Stimulated activated CD8-positive, alpha-beta memory T cell treated with anti-CD3 and anti-CD28 coated beads, Interleukin-15, amount 100 ng/mL, for 4 hours (primary cell): ENCODE results near the gene TSEN2.
"Not testable (repeated sequence)": the region's sequence is repeated elsewhere in the genome, so short reads cannot be mapped to it uniquely, and the experiment has no call there.

Experiments
- DNase-seq, 2 donors: peaks; one replicate each; pipeline ENCODE4 v3.0.0-alpha.2; 2020; ENCODE audit warnings: low read depth in 2 of 2

Gene TSEN2

DNA sequence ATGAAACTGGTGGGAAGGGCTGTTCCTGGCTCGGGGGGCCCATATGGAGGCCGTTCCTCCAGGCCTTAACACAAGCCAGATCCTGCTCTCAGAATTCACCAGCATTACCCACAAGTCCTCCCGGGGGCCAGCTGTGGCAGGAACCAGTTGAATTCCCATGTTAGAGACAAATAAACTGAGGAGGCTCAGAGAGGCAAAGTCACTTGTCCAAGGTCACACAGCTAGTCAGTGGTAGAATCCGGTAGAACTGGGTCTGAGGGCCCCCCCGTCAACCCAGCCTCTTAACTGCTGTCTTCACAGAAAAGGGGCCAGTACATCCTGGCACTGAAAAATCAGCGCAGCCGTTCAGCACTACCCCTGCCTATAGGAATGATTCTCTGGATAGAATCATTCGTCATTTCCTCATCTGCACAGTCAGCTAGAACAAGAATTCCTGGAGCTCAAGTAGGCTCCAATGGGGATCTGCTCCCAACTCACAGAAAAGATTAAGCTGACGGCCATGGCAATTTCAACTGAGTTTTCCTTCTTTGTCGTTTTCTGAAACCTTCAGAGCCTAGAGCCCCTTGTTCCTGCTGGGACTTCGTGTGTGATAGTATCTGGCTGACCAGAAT lies 12.2 kb upstream of the TSEN2 start:
- no peak for DNase-seq

DNA sequence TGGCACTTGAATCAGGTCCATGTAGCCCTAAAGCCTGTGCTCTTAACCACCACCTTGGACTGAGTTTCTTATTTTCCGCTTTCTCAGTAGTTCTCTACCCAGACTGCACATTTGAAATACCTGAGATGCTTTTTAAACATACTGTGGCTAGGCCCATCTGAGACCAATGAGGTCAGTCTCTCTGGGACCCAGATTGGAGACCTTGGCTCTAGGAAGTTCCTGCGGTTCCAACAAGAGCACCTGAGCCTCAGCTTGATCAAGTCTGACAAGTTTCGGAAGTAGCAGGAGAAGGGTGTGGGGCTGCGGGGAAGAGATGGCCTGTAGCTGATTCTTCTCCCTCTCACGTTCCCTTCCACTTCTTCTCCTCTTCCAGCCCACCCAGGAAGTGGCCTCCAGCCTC lies 11.5 kb upstream of the TSEN2 start:
- no peak for DNase-seq

DNA sequence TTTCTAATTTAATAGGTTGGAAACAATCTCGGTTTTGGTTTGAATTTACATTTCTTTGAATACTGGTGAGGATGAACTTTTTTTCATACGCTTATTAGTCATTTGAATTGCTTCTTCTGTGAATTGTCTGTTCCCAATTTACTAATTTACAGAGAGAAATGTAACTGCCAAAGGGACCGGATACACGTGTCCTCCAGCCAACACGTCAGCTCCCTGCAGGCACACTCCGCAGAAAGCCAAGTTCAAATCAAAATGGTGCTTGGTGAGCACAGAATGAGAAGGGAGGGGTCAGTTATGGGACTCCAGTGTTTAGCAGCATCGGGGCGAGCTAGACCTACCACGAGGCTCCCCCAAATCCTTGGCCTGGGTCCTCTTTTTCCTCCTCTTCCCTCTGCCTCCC lies 10.8 kb upstream of the TSEN2 start:
- no peak for DNase-seq

DNA sequence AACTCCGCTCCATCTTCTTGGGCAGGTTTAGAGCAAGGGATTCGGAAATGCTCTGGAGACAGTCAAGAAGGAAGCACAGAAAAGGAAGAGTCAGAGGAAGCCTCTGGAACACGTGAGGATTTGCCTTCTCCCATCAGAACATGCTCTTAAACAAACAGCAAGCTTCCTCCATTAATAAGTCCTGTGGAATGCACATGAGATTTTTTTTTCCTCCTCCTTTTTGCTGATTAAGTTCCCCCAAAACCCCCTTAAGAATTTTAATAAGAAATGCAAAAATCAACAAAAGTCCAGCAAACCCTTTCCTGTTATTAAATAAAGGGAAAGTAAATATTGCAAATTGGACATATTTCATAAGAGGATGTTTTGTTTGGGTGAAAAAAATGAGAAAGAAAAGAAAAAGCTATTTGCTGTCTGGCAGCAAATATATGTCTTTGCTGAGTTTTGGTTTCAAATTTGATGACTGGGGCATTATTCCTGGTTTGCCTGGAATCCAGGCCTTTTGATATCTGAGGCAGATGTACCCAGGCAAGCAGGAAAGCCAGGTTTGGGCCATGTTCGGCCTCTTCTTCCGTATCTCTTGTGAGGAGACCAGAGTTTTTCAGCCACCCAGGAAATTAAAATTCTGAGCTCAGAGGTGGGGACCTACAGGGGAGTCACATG lies 7.9 kb upstream of the TSEN2 start:
- DNase-seq = no peak

DNA sequence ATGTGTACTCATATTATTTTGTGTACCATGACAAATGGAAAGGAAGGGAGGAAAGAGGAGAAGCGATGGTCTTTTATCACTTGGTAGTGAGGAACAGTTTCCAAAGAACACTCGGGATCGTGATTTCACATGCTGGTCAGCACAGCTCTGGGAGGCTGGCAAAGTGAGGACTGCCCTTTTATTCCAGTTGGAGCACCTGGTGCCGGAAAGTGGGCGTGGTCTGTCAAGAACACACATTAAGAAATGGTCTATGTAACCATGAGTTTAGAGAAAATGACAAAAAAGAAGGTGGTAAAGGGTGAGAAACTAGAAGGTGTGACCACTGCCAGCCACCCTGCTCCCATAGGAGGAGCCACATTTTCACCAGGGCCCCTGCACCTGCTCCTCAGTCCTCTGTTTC lies 7.0 kb upstream of the TSEN2 start:
- DNase-seq = no peak

DNA sequence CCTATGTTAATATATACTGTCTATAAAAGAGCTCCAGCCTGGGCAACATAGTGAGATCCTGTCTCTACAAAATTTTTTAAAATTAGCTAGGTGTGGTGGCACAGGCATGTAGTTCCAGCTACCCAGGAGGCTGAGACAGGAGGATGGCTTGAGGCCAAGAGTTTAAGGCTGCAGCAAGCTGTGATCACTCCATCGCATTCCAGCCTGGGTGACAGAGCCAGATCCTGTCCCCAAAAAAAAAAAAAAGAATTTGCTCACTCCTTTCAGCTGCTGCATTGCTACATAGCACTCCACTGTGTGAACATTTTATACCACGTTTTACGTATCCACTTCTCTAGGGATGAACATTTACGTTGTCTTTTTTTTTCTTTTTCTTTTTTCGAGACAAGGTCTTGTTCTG lies 6.0 kb upstream of the TSEN2 start:
- no peak for DNase-seq

DNA sequence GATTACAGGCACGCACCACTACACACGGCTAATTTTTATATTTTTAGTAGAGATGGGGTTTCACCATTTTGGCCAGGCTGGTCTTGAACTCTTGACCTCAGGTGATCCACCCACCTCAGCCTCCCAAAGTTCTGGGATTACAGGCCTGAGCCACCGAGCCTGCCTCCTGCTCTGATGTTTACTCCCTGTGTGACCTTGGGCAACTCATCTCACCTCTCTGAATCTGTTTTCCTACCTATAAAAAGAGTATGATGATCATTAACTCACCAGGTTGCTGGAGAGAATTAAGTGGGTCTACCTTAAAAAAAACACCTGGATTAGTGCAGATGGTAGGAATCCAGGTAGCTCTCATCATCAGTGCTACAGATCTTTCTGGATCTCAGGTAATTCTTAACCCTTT lies 5.1 kb upstream of the TSEN2 start:
- not testable (repeated sequence) for DNase-seq

DNA sequence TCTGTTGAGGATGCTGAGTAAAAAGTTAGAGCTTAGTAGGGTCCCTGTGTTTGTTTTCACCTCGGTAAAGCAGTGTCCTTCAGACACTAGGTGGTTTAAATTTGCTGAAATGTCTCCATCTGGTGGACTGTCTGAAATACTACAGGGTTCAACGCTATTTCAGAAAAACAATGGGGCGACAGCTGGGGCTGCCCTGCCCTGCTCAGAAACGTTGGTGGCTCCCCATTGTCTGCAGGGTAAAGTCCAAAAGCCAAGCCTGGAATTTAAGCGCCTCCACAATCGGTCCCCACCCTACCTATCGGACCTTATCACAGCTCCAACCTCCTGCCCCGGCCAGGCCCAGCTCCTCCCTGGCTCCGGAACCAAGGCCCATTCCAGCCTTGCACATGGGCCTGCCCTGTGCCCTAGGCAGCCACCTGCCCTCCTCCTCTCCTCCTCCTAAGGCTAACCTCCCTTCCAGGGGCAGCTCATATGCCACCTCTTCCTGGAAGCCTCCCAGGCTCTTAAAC lies 4.3 kb upstream of the TSEN2 start:
- DNase-seq = no peak

DNA sequence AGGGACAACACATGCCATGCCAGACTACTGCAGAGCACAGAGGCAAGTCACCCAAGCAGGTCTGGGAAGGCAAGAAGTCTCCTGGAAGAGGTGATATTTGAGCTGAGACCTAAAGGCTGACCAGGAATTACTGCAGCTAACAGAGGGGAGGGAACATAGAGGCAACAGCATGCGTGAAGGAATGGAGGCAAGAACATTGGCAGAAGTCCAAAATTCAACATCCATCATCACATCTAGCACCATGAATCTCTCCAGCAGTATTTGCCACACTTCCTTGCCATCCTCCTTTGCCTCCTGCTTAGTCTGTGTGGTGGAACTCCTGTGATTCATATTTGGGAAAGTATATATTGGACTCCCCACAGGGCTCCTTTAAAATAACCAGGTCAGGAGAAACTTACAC lies 870 bp upstream of the TSEN2 start:
- no peak for DNase-seq

DNA sequence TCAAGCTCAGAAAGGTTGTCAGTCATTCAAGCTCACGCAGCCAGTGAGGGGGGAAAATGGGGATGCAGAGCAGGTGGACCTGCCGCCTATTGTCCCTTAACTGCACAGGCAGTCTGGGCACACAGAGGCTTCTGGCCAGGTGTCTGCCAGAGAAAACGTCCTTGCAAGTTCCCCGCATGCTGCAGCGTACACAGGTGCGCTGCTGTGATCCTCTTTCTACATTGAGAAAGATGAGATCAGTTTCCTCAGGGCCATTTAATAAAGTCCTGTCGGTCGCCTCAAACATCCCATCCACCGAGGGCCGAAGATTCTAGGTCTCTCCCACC lies 445 bp upstream of the TSEN2 start:
- no peak for DNase-seq

DNA sequence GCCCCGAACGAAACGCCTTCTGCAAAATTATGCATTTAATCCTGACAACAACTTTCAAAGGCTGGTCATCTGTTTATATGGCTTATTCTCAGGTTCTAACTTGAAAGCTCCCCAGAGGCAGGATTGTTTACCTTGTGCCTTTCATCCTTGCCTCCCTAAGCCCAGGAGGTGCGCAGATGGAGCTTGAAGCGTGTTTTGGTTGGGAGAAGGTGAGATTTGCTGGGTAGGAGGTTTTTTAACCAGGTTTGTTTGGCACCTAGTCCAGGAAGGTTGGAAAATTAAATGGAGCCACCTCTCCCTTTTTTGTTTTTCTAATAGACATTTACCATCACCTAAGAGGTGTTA lies 675 bp downstream of the TSEN2 start:
- no peak for DNase-seq

DNA sequence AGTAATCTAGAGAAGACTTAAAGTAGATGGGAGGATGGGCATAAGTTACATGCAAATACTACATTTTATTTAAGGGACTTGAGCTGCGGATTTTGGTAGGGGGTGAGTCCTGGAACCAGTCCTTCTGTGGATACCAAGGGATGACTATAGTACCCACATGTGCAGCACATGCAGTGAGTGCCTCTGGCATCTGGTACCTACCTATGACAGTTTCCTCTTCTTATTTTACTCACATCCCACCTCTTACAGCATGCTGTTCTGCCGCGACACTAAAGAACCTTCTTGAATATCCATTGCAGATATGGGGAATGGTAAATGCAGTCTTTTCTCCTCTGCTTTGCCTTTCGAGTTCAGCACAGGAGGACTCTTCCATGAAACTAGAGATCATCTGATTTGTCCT lies 1.7 kb downstream of the TSEN2 start:
- DNase-seq = no peak

DNA sequence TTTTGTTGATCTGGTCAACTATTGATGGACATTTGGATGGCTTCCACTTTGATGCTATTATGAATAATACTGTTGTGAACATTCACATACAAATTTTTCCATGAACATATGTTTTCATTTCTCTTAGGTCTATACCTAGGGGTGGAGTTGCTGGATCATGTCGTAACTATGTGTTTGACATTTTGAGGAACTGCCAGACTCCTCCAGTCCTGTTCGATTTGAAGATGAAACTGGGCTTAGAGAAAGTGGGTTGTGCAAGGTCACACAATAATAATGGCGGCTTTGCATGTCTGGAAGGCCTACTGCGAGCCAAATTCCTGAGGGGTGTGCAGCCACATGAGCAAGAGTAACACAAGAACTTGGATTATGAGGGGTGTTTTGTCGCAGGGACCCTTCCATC lies 2.6 kb downstream of the TSEN2 start:
- no peak for DNase-seq

DNA sequence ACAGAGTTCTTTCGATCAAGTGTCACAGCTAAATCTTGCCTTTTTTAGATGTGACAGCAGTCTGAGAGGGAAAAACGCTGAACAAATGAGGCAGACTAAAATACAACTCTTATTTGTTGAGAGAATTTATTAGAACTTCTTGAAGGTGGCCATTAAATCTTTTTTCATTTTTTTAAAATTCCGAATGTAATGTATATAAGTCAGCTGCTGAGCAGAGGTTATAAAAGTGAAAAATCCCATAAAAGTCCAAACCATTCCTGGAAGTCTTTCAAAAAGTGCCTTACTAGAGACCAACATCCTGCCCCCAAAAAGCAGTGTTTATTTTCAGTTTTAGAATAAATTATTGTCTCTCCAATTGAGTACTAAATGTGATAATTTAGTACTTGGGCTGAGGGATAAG lies 3.1 kb downstream of the TSEN2 start:
- DNase-seq = no peak

DNA sequence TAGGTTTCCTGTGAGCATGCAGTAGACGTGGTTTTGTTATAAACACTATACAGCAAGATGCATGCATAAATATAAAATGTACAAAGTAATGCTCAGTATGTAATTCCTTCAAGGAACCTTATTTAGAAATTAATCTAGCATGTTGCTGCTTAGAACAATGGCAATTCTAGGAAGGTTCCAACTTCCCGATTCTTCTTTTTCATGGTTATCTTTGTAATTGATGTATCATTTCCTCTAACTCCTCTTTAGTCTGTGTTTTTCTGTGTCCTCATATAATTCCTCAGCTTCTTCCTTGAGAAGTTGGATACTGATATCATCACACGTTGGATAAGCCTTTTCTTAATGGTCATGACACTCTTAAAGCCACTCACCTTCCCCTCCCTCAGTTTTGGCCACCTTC lies 3.5 kb downstream of the TSEN2 start:
- DNase-seq = no peak

DNA sequence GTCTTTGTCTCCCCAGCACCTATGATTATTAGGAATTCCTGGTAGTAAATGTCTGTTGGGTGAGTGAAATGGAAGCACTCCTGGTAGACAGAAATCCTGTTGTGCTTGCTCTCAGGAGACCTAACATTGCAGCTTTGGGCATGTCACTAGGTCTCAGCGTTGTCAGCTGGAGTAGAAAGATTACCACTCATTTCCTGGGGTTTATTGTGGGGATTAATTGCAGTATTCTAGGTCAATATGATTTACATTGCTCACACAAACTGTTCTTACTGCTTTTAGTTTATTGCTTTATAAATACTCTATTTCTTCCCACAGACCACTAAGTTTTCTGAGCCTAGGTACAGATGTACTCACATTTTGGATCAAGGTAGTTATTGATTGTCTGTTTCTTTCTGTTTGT lies 5.1 kb downstream of the TSEN2 start:
- no peak for DNase-seq

DNA sequence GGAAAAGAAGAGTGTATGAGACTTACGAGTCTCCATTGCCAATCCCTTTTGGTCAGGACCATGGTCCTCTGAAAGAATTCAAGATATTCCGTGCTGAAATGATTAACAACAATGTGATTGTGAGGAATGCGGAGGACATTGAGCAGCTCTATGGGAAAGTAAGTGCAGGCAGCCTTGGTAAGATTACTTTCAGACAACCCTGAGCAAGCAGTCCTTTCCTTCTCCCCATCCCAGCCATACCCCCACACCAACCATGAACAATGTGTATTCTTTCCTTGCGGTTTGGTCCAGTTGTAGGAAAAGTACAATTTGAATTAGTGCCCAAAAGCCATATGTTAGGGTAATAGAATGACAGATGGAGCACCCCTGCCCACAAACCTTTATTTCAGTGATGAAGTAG lies 5.6 kb downstream of the TSEN2 start:
- DNase-seq = no peak

DNA sequence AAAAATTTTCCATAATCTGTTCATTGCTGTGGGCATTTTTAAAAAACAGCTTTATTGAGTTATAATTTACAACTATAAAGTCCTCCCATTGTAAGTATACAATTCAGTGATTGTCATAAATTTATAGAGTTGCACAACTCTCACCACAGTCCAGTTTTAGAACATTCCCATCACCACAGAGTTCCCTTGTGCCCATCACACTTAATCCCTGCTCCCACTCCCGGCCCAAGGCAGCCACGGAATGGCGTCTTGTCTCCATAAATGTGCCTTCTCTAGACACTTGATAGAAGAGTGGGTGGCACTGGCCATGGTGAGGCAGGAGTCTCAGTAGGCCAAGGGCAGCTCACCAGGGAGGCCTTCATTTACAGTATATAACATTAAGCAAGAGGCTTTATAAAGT lies 6.3 kb downstream of the TSEN2 start:
- no peak for DNase-seq

DNA sequence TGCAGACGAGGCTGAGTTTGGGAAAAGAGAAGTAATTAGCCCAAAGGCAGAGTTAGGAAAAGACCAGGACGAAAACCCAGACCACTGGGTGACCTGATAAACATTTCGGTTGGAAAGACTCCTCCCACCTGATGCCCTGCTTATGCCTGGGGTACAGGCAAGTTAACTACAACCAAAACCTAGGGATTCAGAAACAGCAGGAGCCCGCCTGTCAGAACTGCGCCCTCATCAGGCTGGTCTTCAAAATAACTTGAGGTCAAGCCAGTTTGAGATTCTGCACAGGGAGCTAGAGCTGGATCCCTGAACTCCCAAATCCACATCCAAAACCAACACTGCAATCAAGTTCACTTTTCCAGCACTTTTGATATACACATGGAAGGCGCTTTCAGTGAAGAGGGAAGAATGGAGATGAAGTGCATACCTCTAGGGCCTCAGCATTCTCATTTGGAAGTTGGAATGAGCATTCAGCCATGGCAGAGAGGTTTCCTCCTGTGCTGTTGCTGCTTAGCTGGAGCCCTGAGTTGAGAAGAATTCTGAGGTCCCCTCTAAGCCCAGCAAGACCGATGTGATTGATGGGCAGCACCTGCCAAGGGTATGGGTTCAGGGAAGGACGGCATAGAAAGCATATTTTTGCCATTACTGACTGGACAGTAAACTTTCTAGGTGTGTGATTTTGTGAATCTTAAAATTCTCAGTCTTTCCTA lies 11.6 kb downstream of the TSEN2 start:
- DNase-seq = no peak

DNA sequence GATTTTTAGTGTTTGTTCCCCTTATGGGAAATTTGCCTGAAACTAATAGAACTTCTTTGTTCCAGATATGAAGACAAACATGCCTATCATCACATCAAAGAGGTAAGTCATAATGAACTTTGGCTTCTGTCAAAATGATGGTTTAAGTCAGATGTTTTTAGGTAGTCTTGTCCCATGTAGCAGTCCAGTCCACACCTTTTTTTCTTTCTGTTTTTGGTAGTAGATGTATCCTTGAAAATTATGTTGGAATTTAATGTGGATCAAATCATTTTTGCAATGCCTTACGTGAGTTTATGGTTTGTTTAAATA lies 12.1 kb downstream of the TSEN2 start:
- no peak for DNase-seq

DNA sequence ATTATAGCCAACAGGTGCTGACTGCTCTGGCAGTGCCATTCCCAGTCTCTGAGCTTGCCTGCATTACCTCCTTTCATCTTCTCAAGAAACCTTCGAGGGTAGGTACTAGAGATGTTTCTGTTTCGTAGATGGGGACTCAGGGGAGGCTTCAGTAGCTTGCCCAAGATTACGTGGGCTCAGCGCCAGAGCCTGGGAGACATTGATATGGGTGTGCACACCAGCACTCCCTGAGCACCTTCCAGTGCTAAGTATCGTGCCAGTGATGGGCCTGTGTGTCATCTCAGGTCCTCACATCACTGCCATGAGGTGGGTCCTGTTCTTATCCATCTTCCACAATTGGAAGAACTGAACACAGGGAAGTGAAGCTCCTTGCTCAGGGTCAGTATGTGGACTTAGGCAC lies 15.2 kb downstream of the TSEN2 start:
- no peak for DNase-seq

DNA sequence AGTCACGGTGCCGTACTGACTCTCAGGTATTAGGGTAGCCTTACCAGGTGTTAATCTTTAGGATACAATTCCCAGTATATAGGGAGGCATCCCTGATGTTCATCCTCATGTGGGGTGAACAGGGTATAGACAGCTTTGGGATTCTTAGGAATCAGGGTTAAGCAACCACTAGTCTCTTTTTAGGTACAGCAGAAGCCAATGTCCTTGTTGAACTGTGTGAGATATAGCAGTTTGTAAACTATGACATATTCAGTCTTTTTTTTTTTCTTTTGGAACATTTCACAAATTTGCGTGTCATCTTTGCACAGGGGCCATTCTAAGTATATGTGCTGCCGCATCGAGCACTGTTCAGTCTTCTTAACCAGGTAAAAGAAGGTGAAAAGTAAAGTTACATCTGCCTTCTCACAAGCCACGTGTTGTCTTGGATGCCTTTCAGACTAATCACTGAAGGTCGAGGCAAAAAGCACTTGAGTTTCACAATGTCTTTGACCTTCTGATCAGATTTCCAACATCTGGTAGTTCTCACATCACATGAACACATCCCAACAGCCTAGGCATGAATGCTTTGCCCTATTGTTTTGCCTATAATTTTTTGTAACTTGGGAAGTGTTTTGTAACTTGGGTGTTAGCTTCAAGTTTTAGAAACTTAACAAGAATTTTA lies 17.2 kb downstream of the TSEN2 start:
- DNase-seq = no peak
